HepG2 (cell line): Measurements from ENCODE around the gene CDK5RAP1. TPM values are rescaled to one million over a fixed set of nuclear protein-coding genes. Genes with fewer than 3 reads are reported as not detected.

Experiments
- ARNTL ChIP-seq: sonication (generic); formaldehyde crosslinking; IDR thresholded peaks from 2 replicates; pipeline ENCODE4 v1.4.0; 2020; ENCODE audit warnings: mild to moderate bottlenecking, missing genetic modification reagents
- CCDC6 ChIP-seq: sonication (generic); formaldehyde crosslinking; IDR thresholded peaks from 2 replicates; pipeline ENCODE4 v1.8.1; 2022; ENCODE audit warnings: mild to moderate bottlenecking, missing genetic modification reagents, moderate library complexity
- CHD2 ChIP-seq: IDR thresholded peaks from 2 replicates; pipeline ENCODE4 v1.6.1; 2011; ENCODE audit warnings: low read depth, low read length, improper control_type of control experiment
- HMG20A ChIP-seq: IDR thresholded peaks from 2 replicates; pipeline ENCODE4 v1.6.1; 2016; ENCODE audit warnings: borderline replicate concordance
- HNRNPLL ChIP-seq: fragments of 200-400 bp; formaldehyde crosslinking; IDR thresholded peaks from 2 replicates; pipeline ENCODE4 v1.6.1; 2017; ENCODE audit warnings: mild to moderate bottlenecking, low read depth, low read length; ENCODE audit not compliant: poor library complexity, severe bottlenecking
- KAT2B ChIP-seq: fragments of 150-350 bp; IDR thresholded peaks from 2 replicates; pipeline ENCODE4 v1.6.1; 2014; ENCODE audit warnings: low read depth, low read length, borderline replicate concordance
- MAFG ChIP-seq: sonication (generic); formaldehyde crosslinking; IDR thresholded peaks from 2 replicates; pipeline ENCODE4 v1.5.1; 2020; ENCODE audit warnings: mild to moderate bottlenecking, missing genetic modification reagents
- MED13 ChIP-seq: sonication (generic); formaldehyde crosslinking; IDR thresholded peaks from 2 replicates; pipeline ENCODE4 v1.5.0; 2020; ENCODE audit warnings: missing genetic modification reagents
- MEF2D ChIP-seq: sonication (generic); formaldehyde crosslinking; IDR thresholded peaks from 2 replicates; pipeline ENCODE4 v1.5.1; 2020; ENCODE audit warnings: mild to moderate bottlenecking, missing genetic modification reagents
- MTA1 ChIP-seq: sonication (generic); formaldehyde crosslinking; IDR thresholded peaks from 2 replicates; pipeline ENCODE4 v1.4.0; 2020; ENCODE audit warnings: missing genetic modification reagents, mild to moderate bottlenecking, borderline replicate concordance
- NFKB2 ChIP-seq: sonication (generic); formaldehyde crosslinking; IDR thresholded peaks from 2 replicates; pipeline ENCODE4 v1.4.0; 2020; ENCODE audit warnings: missing genetic modification reagents, borderline replicate concordance
- PLRG1 ChIP-seq: fragments of 450-650 bp; conservative IDR thresholded peaks from 2 replicates; pipeline ENCODE4 v1.6.1; 2016
- SKI ChIP-seq: fragments of 450-650 bp; IDR thresholded peaks from one replicate; pipeline ENCODE4 v1.6.1; 2018; ENCODE audit warnings: mild to moderate bottlenecking; ENCODE audit not compliant: partially characterized antibody
- SP2 ChIP-seq: sonication (generic); formaldehyde crosslinking; IDR thresholded peaks from 2 replicates; pipeline ENCODE4 v1.5.1; 2020; ENCODE audit warnings: mild to moderate bottlenecking, missing genetic modification reagents
- STAG1 ChIP-seq: sonication (generic); formaldehyde crosslinking; IDR thresholded peaks from 2 replicates; pipeline ENCODE4 v1.4.0; 2020; ENCODE audit warnings: missing genetic modification reagents
- TAF15 ChIP-seq: fragments of 200-400 bp; formaldehyde crosslinking; IDR thresholded peaks from one replicate; pipeline ENCODE4 v1.6.1; 2018; ENCODE audit warnings: mild to moderate bottlenecking, low read depth, low read length; ENCODE audit not compliant: poor library complexity, severe bottlenecking
- TBP ChIP-seq: sonication (generic); formaldehyde crosslinking; IDR thresholded peaks from 2 replicates; pipeline ENCODE4 v1.5.0; 2020; ENCODE audit warnings: missing genetic modification reagents
- TGIF2 ChIP-seq: IDR thresholded peaks from 2 replicates; pipeline ENCODE4 v1.6.1; 2016; ENCODE audit warnings: control low read depth, missing compliant biosample characterization
- ZFP36L2 ChIP-seq: sonication (generic); formaldehyde crosslinking; IDR thresholded peaks from 2 replicates; pipeline ENCODE4 v1.4.0; 2020; ENCODE audit warnings: missing genetic modification reagents
- ZNF251 ChIP-seq: sonication (generic); formaldehyde crosslinking; IDR thresholded peaks from 2 replicates; pipeline ENCODE4 v1.9.0; 2021; ENCODE audit warnings: mild to moderate bottlenecking, missing genetic modification reagents
- ZNF256 ChIP-seq: sonication (generic); formaldehyde crosslinking; conservative IDR thresholded peaks from 2 replicates; pipeline ENCODE4 v1.4.0; 2020; ENCODE audit warnings: missing genetic modification reagents
- ZNF44 ChIP-seq: sonication (generic); formaldehyde crosslinking; IDR thresholded peaks from 2 replicates; pipeline ENCODE4 v1.5.1; 2020; ENCODE audit warnings: mild to moderate bottlenecking, missing genetic modification reagents
- ZNF7 ChIP-seq: IDR thresholded peaks from 2 replicates; pipeline ENCODE4 v1.6.1; 2016; ENCODE audit warnings: missing biosample characterization, missing genetic modification reagents
- ZNF724P ChIP-seq: sonication (generic); formaldehyde crosslinking; IDR thresholded peaks from 2 replicates; pipeline ENCODE4 v1.8.0; 2022; ENCODE audit warnings: missing genetic modification reagents, borderline replicate concordance
- ZNF749 ChIP-seq: sonication (generic); formaldehyde crosslinking; IDR thresholded peaks from 2 replicates; pipeline ENCODE4 v1.8.0; 2022; ENCODE audit warnings: mild to moderate bottlenecking, missing genetic modification reagents, moderate library complexity, borderline replicate concordance
- polyA plus RNA-seq, 8 experiments: library from polyadenylated mRNA; depleted of rRNA in 3 of 8; stranded (reverse) in 7 of 8; unstranded in 1 of 8; fragments of >200 nt; fragmentation: Illumina TruSeq in 4 of 8; extraction: Trizol in 4 of 8; gene quantifications; 2 replicates each; pipeline versions ENCODE4 v1.2.1 to v1.2.3, GENCODE V29; 2011 to 2016; ENCODE audit warnings: low read depth in 4 of 8, missing spikeins in 1 of 8, mixed read lengths in 1 of 8; ENCODE audit not compliant: insufficient read depth in 1 of 8
- total RNA-seq, 5 experiments: library from RNA; depleted of rRNA; stranded (reverse); fragments of >200 nt; fragmentation: Illumina TruSeq; extraction: Trizol; gene quantifications; 2 replicates each; pipeline ENCODE4 v1.2.3, GENCODE V29; 2016; ENCODE audit warnings: low read depth in 1 of 5
- TF ChIP-seq, protein P1 (sequence below): sonication (generic); formaldehyde crosslinking; IDR thresholded peaks from 2 replicates; pipeline ENCODE4 v1.8.0; 2022; ENCODE audit warnings: mild to moderate bottlenecking, missing genetic modification reagents; ENCODE audit not compliant: insufficient replicate concordance
- TF ChIP-seq, protein P2 (sequence below): sonication (generic); formaldehyde crosslinking; IDR thresholded peaks from 2 replicates; pipeline ENCODE4 v1.8.0; 2022; ENCODE audit warnings: mild to moderate bottlenecking, missing genetic modification reagents, moderate library complexity

Gene CDK5RAP1
- total and polyA plus RNA-seq, 2 of the 13 experiments (the other 11 are each of a cell fraction or from before 2014, with no cell fraction given): 53.6 to 98.2 TPM

DNA sequence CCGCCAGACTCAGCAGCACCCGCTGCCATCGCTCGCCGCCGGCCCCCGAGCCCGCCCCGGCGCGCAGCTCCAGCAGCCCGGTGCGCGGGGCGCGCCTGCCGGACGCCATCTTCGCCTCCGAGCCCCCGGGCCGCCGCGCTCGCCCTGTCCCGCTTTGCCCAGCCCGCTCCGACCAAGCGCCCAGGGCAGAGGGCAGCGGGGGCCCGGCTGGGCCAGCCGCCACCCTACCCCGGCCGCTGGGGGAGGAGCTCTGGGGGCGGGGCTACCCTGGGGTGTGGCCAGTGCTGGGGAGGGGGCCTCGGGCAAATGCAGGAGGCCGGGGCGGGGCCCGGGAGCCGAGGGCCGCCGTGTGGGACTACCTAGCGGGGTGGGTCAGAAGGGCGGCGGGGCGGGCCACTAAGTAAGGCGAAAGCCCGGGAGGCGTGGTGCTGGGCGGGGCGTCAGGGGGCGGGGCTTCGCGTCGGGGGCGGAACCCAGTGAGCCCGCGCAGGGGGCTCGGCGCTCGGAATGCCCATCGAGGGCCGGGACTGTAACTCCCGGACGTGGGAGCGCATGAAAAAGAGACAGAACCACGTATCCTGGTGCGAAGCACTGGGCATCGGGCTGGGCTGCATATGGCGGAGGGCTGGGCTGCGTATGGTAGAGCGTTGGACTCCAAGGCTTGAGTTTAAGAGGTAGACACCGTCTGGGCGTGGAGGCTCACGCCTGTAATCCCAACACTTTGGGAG lies 42.4 kb upstream of the CDK5RAP1 start, which contains the start of gene SNTA1 (continued):
- TF ChIP-seq, protein P1, sequence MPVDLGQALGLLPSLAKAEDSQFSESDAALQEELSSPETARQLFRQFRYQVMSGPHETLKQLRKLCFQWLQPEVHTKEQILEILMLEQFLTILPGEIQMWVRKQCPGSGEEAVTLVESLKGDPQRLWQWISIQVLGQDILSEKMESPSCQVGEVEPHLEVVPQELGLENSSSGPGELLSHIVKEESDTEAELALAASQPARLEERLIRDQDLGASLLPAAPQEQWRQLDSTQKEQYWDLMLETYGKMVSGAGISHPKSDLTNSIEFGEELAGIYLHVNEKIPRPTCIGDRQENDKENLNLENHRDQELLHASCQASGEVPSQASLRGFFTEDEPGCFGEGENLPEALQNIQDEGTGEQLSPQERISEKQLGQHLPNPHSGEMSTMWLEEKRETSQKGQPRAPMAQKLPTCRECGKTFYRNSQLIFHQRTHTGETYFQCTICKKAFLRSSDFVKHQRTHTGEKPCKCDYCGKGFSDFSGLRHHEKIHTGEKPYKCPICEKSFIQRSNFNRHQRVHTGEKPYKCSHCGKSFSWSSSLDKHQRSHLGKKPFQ (CRISPR knock-in tag): peak; percentile 29
- no peak for TF ChIP-seq ZNF7
- no peak for TF ChIP-seq SKI
- TF ChIP-seq TGIF2 (CRISPR knock-in tag): no peak
- TF ChIP-seq HMG20A (CRISPR knock-in tag): no peak
- peak; percentile 44; the same call in 1 of the 2 replicates for TF ChIP-seq SP2
- no peak for TF ChIP-seq TAF15
- TF ChIP-seq NFKB2 (CRISPR knock-in tag): peak; percentile 76; the same call in 1 of the 2 replicates
- TF ChIP-seq MED13 (CRISPR knock-in tag): no peak
- no peak; the same call in 1 of the 2 replicates for TF ChIP-seq CHD2
- no peak for TF ChIP-seq PLRG1
- no peak for TF ChIP-seq KAT2B
- TF ChIP-seq MAFG (CRISPR knock-in tag): no peak
- peak; percentile 97 for TF ChIP-seq ZNF44 (CRISPR knock-in tag)
- TF ChIP-seq MEF2D: no peak
- peak; percentile 87; the same call in 1 of the 2 replicates for TF ChIP-seq MTA1 (CRISPR knock-in tag)
- peak; percentile 75; the same call in 1 of the 2 replicates for TF ChIP-seq CCDC6 (CRISPR knock-in tag)
- TF ChIP-seq ZFP36L2 (CRISPR knock-in tag): no peak
- TF ChIP-seq ZNF251: 0 out of 2 replicates have a peak, but pooled peaks have one; percentile 64
- TF ChIP-seq ZNF256 (CRISPR knock-in tag): no peak
- TF ChIP-seq, protein P2, sequence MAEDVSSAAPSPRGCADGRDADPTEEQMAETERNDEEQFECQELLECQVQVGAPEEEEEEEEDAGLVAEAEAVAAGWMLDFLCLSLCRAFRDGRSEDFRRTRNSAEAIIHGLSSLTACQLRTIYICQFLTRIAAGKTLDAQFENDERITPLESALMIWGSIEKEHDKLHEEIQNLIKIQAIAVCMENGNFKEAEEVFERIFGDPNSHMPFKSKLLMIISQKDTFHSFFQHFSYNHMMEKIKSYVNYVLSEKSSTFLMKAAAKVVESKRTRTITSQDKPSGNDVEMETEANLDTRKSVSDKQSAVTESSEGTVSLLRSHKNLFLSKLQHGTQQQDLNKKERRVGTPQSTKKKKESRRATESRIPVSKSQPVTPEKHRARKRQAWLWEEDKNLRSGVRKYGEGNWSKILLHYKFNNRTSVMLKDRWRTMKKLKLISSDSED (CRISPR knock-in tag): no peak
- TF ChIP-seq HNRNPLL: peak; percentile 19
- TF ChIP-seq STAG1 (CRISPR knock-in tag): no peak
- TF ChIP-seq ZNF749 (CRISPR knock-in tag): no peak
- peak; percentile 60 for TF ChIP-seq ARNTL (CRISPR knock-in tag)
- no peak for TF ChIP-seq TBP (CRISPR knock-in tag)
- no peak; the same call in 1 of the 2 replicates for TF ChIP-seq ZNF724P
